ENCODE results near the gene NEDD9. TPM values are rescaled to one million over a fixed set of nuclear protein-coding genes. Genes with fewer than 3 reads are reported as not detected.
A peak's percentile ranks its signal among the peaks of the same experiment; 100 is the strongest.

Gene NEDD9
- total RNA-seq, 4 donors from 2014 or later, result 7.7 to 14.9 (median 10.9) TPM

- no peak for DNase-seq
- H3K4me1 ChIP-seq, result peaks cover 24 to 91% (median 38%) of the 10 kb centered on the region in 3 donors
- 88 to 93% methylated on average over 3 of the region's 3 CpGs for WGBS, 2 donors
Observed at GRCh38 chr6:11218102-11218442, 14.4 kb downstream of the NEDD9 start.

GRCh38 chr6:11217360-11218101 is 14.9 kb downstream of the NEDD9 start:
- 62 to 69% methylated on average over 4 of the region's 4 CpGs for WGBS, 2 donors
- intact Hi-C loops (cut with DNase I), result no loop called here
- Histone ChIP-seq H3K4me1 (peaks cover 25 to 91% (median 38%) of the 10 kb centered on the region in 3 donors), H3K27ac (peak overlapping the region in 3 of 4 donors; percentile 64 to 72 (median 69)), H3K27me3 (peaks cover 0 to 37% (median 0%) of the 10 kb centered on the region in 4 donors), H3K4me3 (no peak overlapping the region), H3K36me3 (no peaks in the 10 kb centered on the region), H3K9me3 (no peaks in the 10 kb centered on the region)
- DNase-seq, result no peak
- TF ChIP-seq CTCF (IDR thresholded peaks at IDR 0.05) (no peak), POLR2A (IDR thresholded peaks at IDR 0.05) (no peak)

More at GRCh38 chr6:11218102-11218442, 14.4 kb downstream of the NEDD9 start:
- intact Hi-C loops (cut with DNase I), result no loop called here
- no peak for TF ChIP-seq CTCF (IDR thresholded peaks at IDR 0.05)
- TF ChIP-seq POLR2A (IDR thresholded peaks at IDR 0.05), result no peak
- Histone ChIP-seq H3K9me3 (no peaks in the 10 kb centered on the region), H3K27me3 (peaks cover 0 to 42% (median 0%) of the 10 kb centered on the region in 4 donors), H3K4me3 (no peak overlapping the region), H3K27ac (peak overlapping the region in 3 of 4 donors; percentile 64 to 72 (median 69)), H3K36me3 (no peaks in the 10 kb centered on the region)

GRCh38 chr6:11215773-11216172 is 16.7 kb downstream of the NEDD9 start:
- intact Hi-C loops (cut with DNase I), result no loop called here
- H3K36me3 ChIP-seq, result peaks cover 0 to 4% (median 0%) of the 10 kb centered on the region in 3 donors

GRCh38 chr6:11214901-11215300 is 17.6 kb downstream of the NEDD9 start:
- H3K36me3 ChIP-seq, result peaks cover 0 to 4% (median 0%) of the 10 kb centered on the region in 3 donors
- H3K9me3 ChIP-seq, result no peaks in the 10 kb centered on the region
- H3K27me3 ChIP-seq, result peaks cover 0 to 37% (median 0%) of the 10 kb centered on the region in 4 donors
- peak overlapping the region in 3 of 4 donors; percentile 69 to 80 (median 77) for H3K27ac ChIP-seq
- no peak overlapping the region for H3K4me3 ChIP-seq
- intact Hi-C loops (cut with DNase I), result no loop called here
- DNase-seq, result no peak
- peaks cover 17 to 91% (median 51%) of the 10 kb centered on the region in 3 donors for H3K4me1 ChIP-seq
- 66 to 75% methylated on average over 6 to 8 of the region's 9 CpGs for WGBS, 2 donors
- TF ChIP-seq POLR2A (IDR thresholded peaks at IDR 0.05), result no peak
- no peak for TF ChIP-seq CTCF (IDR thresholded peaks at IDR 0.05)

More at GRCh38 chr6:11215773-11216172, 16.7 kb downstream of the NEDD9 start:
- H3K4me1 ChIP-seq, result peaks cover 14 to 91% (median 44%) of the 10 kb centered on the region in 3 donors
- H3K4me3 ChIP-seq, result no peak overlapping the region
- no peak for DNase-seq
- peaks cover 0 to 37% (median 0%) of the 10 kb centered on the region in 4 donors for H3K27me3 ChIP-seq
- peak overlapping the region in 3 of 4 donors; percentile 2 to 69 (median 33) for H3K27ac ChIP-seq
- no peak for TF ChIP-seq CTCF (IDR thresholded peaks at IDR 0.05)
- H3K9me3 ChIP-seq, result no peaks in the 10 kb centered on the region
- WGBS, 2 donors, result 69 to 88% methylated on average over 2 to 7 of the region's 7 CpGs

GRCh38 chr6:11214084-11214833 is 18.2 kb downstream of the NEDD9 start:
- intact Hi-C loops (cut with DNase I), result no loop called here
- Histone ChIP-seq H3K4me3 (no peak overlapping the region), H3K27ac (peak overlapping the region in 3 of 4 donors; percentile 69 to 80 (median 77)), H3K27me3 (peaks cover 0 to 37% (median 0%) of the 10 kb centered on the region in 4 donors), H3K9me3 (no peaks in the 10 kb centered on the region), H3K4me1 (peaks cover 14 to 92% (median 52%) of the 10 kb centered on the region in 3 donors), H3K36me3 (peaks cover 0 to 4% (median 0%) of the 10 kb centered on the region in 3 donors)
- WGBS, 2 donors, result 41 to 73% methylated on average over 16 of the region's 16 CpGs
- no peak for DNase-seq
- TF ChIP-seq CTCF (IDR thresholded peaks at IDR 0.05) (no peak), POLR2A (IDR thresholded peaks at IDR 0.05) (no peak)

Measured in esophagus squamous epithelium (tissue), 5 donors.